Prostate gland (tissue), 1 donor: Measurements from ENCODE around the gene SAMD4A.
A peak's percentile ranks its signal among the peaks of the same experiment; 100 is the strongest.

Experiments
- POLR2A ChIP-seq: fragments of 450-650 bp; IDR thresholded peaks from one replicate; pipeline ENCODE4 v1.6.1; 2016; ENCODE audit warnings: antibody characterized with exemption, mild to moderate bottlenecking
- POLR2AphosphoS5 ChIP-seq: sonication (generic); formaldehyde crosslinking; IDR thresholded peaks from one replicate; pipeline ENCODE4 v1.6.1; 2017; ENCODE audit warnings: antibody characterized with exemption

- TF ChIP-seq POLR2A: no peak
- peak; percentile 68 for TF ChIP-seq POLR2AphosphoS5
These were observed 248.1 kb downstream of the SAMD4A start for GRCh38 chr14:54815016-54815415.
